ENCODE results near the gene KLB.

KLB gene

DNA sequence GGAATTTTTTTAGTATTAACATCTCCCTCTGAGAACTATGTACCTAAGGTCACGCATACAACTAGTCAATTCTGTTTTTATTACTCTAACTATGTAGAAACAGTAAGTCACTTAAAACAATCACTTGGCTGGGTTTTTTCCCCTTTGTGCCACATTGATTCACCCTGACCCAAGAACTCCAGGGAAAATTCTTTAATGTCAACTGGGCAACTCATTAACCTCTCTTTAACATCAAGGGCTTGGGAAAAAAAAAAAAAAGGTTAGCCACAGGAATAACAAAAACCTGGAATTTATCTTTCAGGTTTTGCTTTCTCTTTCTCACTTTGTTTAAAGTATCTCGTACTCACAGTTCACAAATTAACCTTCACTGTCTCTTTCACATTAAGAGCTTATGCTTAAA lies 43.9 kb downstream of the KLB start:
- Histone ChIP-seq H3K27me3 (ENCODE audit: insufficient read depth, low read length, poor library complexity, severe bottlenecking) (no peaks in the 10 kb centered on the region), H3K36me3 (ENCODE audit: insufficient read depth, low read length) (peaks cover 45% of the 10 kb centered on the region), H3K9me2 (replicated peaks; ENCODE audit: low read depth, low read length) (no peaks in the 10 kb centered on the region), H3K4me1 (ENCODE audit: insufficient read depth, low read length, poor library complexity, severe bottlenecking) (peaks cover 4% of the 10 kb centered on the region), H3K4me2 (ENCODE audit: low read depth, low read length, poor library complexity, severe bottlenecking) (no peak overlapping the region), H3K9me3 (ENCODE audit: insufficient read depth, low read depth, low read length) (no peaks in the 10 kb centered on the region), H3K79me2 (ENCODE audit: insufficient read depth, low read length) (peaks cover 32% of the 10 kb centered on the region), H3K9ac (ENCODE audit: low read depth, low read length, poor library complexity, severe bottlenecking) (no peak overlapping the region), H2AFZ (ENCODE audit: low read length) (no peak overlapping the region), H4K20me1 (ENCODE audit: insufficient read depth, low read length, poor library complexity, severe bottlenecking) (peaks cover 37% of the 10 kb centered on the region), H3K4me3 (ENCODE audit: low read length, poor library complexity, severe bottlenecking) (no peak overlapping the region), H3F3A (ENCODE audit: low read depth) (peaks cover 4% of the 10 kb centered on the region; the same call in 1 of the 2 replicates)
- TF ChIP-seq EZH2phosphoT487 (IDR thresholded peaks at IDR 0.05; ENCODE audit: borderline replicate concordance) = no peak
- TF ChIP-seq, protein P1, sequence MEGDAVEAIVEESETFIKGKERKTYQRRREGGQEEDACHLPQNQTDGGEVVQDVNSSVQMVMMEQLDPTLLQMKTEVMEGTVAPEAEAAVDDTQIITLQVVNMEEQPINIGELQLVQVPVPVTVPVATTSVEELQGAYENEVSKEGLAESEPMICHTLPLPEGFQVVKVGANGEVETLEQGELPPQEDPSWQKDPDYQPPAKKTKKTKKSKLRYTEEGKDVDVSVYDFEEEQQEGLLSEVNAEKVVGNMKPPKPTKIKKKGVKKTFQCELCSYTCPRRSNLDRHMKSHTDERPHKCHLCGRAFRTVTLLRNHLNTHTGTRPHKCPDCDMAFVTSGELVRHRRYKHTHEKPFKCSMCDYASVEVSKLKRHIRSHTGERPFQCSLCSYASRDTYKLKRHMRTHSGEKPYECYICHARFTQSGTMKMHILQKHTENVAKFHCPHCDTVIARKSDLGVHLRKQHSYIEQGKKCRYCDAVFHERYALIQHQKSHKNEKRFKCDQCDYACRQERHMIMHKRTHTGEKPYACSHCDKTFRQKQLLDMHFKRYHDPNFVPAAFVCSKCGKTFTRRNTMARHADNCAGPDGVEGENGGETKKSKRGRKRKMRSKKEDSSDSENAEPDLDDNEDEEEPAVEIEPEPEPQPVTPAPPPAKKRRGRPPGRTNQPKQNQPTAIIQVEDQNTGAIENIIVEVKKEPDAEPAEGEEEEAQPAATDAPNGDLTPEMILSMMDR (conservative IDR thresholded peaks at IDR 0.05; ENCODE audit: low read length) = no peak

DNA sequence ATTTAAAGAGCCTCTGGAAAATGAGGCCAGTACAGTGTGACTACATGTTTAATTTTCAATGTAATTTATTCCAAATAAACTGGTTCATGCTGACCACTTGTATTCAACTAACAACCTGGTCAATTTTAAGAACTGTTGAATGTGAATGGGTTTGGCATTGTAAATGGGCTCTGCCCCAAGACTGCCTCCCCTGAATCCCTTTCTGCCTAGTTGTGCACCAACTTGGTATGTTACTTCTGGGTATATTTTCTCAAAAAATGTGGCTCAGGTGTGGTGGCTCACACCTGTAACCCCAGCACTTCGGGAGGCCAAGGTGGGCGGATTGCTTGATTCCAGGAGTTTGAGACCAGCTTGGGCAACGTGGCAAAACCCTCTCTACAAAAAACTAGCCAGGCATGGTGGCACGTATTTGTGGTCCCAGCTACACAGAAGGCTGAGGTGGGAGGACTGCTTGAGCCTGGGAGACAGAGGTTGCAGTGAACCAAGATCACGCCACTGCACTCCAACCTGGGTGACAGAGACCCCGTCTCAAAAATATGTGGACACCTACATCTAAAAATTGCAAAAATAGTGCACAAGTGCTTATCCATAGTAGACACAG lies 44.8 kb downstream of the KLB start:
- peaks cover 46% of the 10 kb centered on the region for H4K20me1 ChIP-seq (ENCODE audit: insufficient read depth, low read length, poor library complexity, severe bottlenecking)
- H3K4me2 ChIP-seq (ENCODE audit: low read depth, low read length, poor library complexity, severe bottlenecking) = no peak overlapping the region
- H3K9me2 ChIP-seq (replicated peaks; ENCODE audit: low read depth, low read length) = no peaks in the 10 kb centered on the region
- no peak overlapping the region for H3K4me3 ChIP-seq (ENCODE audit: low read length, poor library complexity, severe bottlenecking)
- peaks cover 54% of the 10 kb centered on the region for H3K36me3 ChIP-seq (ENCODE audit: insufficient read depth, low read length)
- peaks cover 4% of the 10 kb centered on the region; the same call in 1 of the 2 replicates for H3F3A ChIP-seq (ENCODE audit: low read depth)
- H3K9ac ChIP-seq (ENCODE audit: low read depth, low read length, poor library complexity, severe bottlenecking) = no peak overlapping the region
- no peak overlapping the region for H2AFZ ChIP-seq (ENCODE audit: low read length)
- H3K9me3 ChIP-seq (ENCODE audit: insufficient read depth, low read depth, low read length) = no peaks in the 10 kb centered on the region
- no peaks in the 10 kb centered on the region for H3K27me3 ChIP-seq (ENCODE audit: insufficient read depth, low read length, poor library complexity, severe bottlenecking)
- peaks cover 41% of the 10 kb centered on the region for H3K79me2 ChIP-seq (ENCODE audit: insufficient read depth, low read length)
- TF ChIP-seq, protein P1 (conservative IDR thresholded peaks at IDR 0.05; ENCODE audit: low read length) = no peak
- TF ChIP-seq EZH2phosphoT487 (IDR thresholded peaks at IDR 0.05; ENCODE audit: borderline replicate concordance) = no peak
- peaks cover 13% of the 10 kb centered on the region for H3K4me1 ChIP-seq (ENCODE audit: insufficient read depth, low read length, poor library complexity, severe bottlenecking)

DNA sequence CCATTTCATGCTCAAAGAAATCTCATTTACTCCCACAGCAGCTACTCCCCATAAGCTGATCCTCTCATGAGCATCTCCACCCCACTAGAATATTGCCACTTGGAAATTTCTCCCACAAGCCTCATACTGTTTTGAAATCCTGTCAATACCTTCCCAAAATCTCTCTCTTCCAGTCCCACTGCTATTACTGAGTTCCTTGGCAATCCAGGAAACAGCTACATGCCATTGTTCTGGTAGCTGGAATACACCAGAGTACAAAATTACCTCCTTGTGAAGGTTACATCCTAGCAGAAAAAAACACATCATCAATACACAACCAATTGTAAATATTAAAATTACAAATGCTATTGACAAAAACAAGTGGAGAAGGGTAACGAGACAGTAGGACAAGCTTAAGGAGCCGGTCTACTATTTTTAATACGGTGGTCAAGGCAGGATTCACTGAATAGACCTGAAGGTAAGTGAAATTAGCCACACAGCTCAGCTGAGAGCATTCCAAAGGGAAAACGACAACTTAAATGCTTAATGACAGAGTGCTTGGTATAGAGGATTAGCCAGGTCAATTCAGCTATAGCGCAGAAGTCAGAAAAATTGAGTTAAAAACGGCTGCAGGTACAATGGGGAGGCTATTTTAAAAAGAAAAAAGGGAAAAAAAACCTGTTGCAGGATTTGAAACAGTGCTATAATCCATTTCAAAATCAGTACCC lies 45.6 kb downstream of the KLB start:
- no peaks in the 10 kb centered on the region for H3K9me3 ChIP-seq (ENCODE audit: insufficient read depth, low read depth, low read length)

More for the DNA sequence above, 45.6 kb downstream of the KLB start:
- Histone ChIP-seq H3K4me1 (ENCODE audit: insufficient read depth, low read length, poor library complexity, severe bottlenecking) (peaks cover 21% of the 10 kb centered on the region), H3K9me2 (replicated peaks; ENCODE audit: low read depth, low read length) (no peaks in the 10 kb centered on the region), H3K4me2 (ENCODE audit: low read depth, low read length, poor library complexity, severe bottlenecking) (peak overlapping the region; percentile 11), H3K4me3 (ENCODE audit: low read length, poor library complexity, severe bottlenecking) (no peak overlapping the region), H3K9ac (ENCODE audit: low read depth, low read length, poor library complexity, severe bottlenecking) (no peak overlapping the region), H2AFZ (ENCODE audit: low read length) (no peak overlapping the region), H3K27me3 (ENCODE audit: insufficient read depth, low read length, poor library complexity, severe bottlenecking) (no peaks in the 10 kb centered on the region), H3K79me2 (ENCODE audit: insufficient read depth, low read length) (peaks cover 49% of the 10 kb centered on the region), H3F3A (ENCODE audit: low read depth) (peaks cover 4% of the 10 kb centered on the region; the same call in 1 of the 2 replicates), H4K20me1 (ENCODE audit: insufficient read depth, low read length, poor library complexity, severe bottlenecking) (peaks cover 54% of the 10 kb centered on the region), H3K36me3 (ENCODE audit: insufficient read depth, low read length) (peaks cover 60% of the 10 kb centered on the region)
- TF ChIP-seq, protein P1 (conservative IDR thresholded peaks at IDR 0.05; ENCODE audit: low read length) = no peak
- TF ChIP-seq EZH2phosphoT487 (IDR thresholded peaks at IDR 0.05; ENCODE audit: borderline replicate concordance) = no peak

Measured in Loucy (cell line).